Measurements from ENCODE around the gene C11orf68.

DNA sequence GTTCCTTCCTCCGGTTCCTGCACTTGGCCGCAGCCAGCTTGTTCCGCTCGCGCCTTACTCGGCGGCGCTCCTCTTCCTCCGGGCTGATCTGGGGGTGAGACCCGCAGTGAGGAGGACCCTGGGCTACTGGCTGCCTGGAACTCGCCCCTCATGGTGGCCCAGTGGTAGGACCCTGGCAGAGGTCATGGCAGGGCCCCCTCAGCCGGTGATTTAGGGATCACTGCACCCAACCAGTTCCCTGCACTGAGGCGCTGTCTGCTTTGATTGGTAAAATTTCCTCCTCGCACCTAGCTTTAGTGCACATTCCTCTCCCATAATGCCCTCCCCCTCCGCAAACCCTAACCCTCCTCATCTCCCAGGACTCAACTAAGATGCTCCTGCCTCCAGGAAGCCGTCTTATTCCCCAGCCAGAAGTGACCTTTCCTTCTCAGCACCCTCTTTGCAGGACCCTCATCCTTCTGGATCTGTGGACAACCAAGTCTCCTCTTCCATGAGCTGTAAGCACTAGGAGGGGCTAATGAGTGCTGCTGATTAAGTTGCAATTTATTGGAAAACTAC, 24.7 kb downstream of the C11orf68 start:
- TF ChIP-seq TBL1XR1 (IDR thresholded peaks at IDR 0.05; ENCODE audit: low read depth, low read length) = no peak
- TF ChIP-seq RCOR1 (conservative IDR thresholded peaks at IDR 0.05; ENCODE audit: low read depth, low read length) = no peak
- no peak for TF ChIP-seq RAD21 (IDR thresholded peaks at IDR 0.05; ENCODE audit: insufficient read depth, low read depth, low read length)
- no peak for TF ChIP-seq ATF3 (IDR thresholded peaks at IDR 0.05; ENCODE audit: borderline replicate concordance, extremely low read depth, low read depth, low read length)
- TF ChIP-seq, protein P1, sequence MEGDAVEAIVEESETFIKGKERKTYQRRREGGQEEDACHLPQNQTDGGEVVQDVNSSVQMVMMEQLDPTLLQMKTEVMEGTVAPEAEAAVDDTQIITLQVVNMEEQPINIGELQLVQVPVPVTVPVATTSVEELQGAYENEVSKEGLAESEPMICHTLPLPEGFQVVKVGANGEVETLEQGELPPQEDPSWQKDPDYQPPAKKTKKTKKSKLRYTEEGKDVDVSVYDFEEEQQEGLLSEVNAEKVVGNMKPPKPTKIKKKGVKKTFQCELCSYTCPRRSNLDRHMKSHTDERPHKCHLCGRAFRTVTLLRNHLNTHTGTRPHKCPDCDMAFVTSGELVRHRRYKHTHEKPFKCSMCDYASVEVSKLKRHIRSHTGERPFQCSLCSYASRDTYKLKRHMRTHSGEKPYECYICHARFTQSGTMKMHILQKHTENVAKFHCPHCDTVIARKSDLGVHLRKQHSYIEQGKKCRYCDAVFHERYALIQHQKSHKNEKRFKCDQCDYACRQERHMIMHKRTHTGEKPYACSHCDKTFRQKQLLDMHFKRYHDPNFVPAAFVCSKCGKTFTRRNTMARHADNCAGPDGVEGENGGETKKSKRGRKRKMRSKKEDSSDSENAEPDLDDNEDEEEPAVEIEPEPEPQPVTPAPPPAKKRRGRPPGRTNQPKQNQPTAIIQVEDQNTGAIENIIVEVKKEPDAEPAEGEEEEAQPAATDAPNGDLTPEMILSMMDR (IDR thresholded peaks at IDR 0.05 in 2 of 3, conservative IDR thresholded peaks at IDR 0.05 in 1 of 3; ENCODE audit: control insufficient read depth in 2 of 3, extremely low read depth in 1 of 3, insufficient read depth in 1 of 3, low read depth in 3 of 3, low read length in 3 of 3) = no peak
- TF ChIP-seq USF1 (IDR thresholded peaks at IDR 0.05; ENCODE audit: borderline replicate concordance, extremely low read length, insufficient read depth, low read depth, low read length) = no peak
- no peak for TF ChIP-seq CREB1 (IDR thresholded peaks at IDR 0.05; ENCODE audit: low read depth)
- TF ChIP-seq POLR2A (IDR thresholded peaks at IDR 0.05; ENCODE audit: low read depth, low read length) = peak; percentile 83
- TF ChIP-seq POLR2AphosphoS5 (IDR thresholded peaks at IDR 0.05; ENCODE audit: low read length) = peak; percentile 71
- no peak for TF ChIP-seq RBBP5 (conservative IDR thresholded peaks at IDR 0.05)

All from GM12878 (cell line).